Omental fat pad (tissue), 4 donors: ENCODE measurements around the gene SERPINH1. TPM values are rescaled to one million over a fixed set of nuclear protein-coding genes. Genes with fewer than 3 reads are reported as not detected.

ENCODE experiments used
- ATAC-seq: fragments of 150-250 bp; one replicate; pipeline ENCODE4 v1.9.1; 2016; ENCODE audit warnings: mild to moderate bottlenecking, moderate library complexity; ENCODE audit not compliant: low FRiP score
- DNase-seq: peaks from one replicate; pipeline ENCODE4 v3.0.0-alpha.2; 2019; ENCODE audit warnings: low spot score
- total RNA-seq, 4 donors: library from RNA; depleted of rRNA; stranded (reverse); fragments of >200 nt; gene quantifications; one replicate each; pipeline ENCODE4 v1.1.0, GENCODE V29; 2016
- TF ChIP-seq, protein P1 (sequence below), 3 donors: fragments of 450-650 bp; IDR thresholded peaks; one replicate each; pipeline ENCODE4 v1.5.1; 2016 to 2017; ENCODE audit warnings: antibody characterized with exemption in 3 of 3, mild to moderate bottlenecking in 3 of 3, moderate library complexity in 2 of 3

SERPINH1 gene
- total RNA-seq, 4 donors from 2014 or later = 307 to 804 (median 482) TPM

DNA sequence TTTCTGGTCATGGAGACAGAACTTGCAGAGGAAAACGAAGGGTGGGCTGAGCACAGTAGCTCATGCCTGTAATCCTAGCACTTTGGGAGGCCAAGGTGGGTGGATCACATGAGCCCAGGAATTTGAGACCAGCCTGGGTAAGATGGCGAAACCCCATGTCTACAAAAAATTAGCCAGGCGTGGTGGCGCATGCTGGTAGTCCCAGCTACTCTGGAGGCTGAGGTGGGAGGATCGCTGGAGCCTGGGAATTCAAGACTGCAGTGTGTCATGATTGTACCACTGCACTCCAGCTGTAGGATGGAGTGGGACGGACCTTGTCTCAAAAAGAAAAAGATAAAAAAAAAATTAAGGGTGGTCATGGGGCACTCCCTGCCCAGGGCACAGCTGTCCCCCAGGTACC, 5.9 kb downstream of the SERPINH1 start:
- TF ChIP-seq, protein P1, sequence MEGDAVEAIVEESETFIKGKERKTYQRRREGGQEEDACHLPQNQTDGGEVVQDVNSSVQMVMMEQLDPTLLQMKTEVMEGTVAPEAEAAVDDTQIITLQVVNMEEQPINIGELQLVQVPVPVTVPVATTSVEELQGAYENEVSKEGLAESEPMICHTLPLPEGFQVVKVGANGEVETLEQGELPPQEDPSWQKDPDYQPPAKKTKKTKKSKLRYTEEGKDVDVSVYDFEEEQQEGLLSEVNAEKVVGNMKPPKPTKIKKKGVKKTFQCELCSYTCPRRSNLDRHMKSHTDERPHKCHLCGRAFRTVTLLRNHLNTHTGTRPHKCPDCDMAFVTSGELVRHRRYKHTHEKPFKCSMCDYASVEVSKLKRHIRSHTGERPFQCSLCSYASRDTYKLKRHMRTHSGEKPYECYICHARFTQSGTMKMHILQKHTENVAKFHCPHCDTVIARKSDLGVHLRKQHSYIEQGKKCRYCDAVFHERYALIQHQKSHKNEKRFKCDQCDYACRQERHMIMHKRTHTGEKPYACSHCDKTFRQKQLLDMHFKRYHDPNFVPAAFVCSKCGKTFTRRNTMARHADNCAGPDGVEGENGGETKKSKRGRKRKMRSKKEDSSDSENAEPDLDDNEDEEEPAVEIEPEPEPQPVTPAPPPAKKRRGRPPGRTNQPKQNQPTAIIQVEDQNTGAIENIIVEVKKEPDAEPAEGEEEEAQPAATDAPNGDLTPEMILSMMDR (IDR thresholded peaks at IDR 0.05) = no peak
- DNase-seq (no peak), ATAC-seq (no peak)

DNA sequence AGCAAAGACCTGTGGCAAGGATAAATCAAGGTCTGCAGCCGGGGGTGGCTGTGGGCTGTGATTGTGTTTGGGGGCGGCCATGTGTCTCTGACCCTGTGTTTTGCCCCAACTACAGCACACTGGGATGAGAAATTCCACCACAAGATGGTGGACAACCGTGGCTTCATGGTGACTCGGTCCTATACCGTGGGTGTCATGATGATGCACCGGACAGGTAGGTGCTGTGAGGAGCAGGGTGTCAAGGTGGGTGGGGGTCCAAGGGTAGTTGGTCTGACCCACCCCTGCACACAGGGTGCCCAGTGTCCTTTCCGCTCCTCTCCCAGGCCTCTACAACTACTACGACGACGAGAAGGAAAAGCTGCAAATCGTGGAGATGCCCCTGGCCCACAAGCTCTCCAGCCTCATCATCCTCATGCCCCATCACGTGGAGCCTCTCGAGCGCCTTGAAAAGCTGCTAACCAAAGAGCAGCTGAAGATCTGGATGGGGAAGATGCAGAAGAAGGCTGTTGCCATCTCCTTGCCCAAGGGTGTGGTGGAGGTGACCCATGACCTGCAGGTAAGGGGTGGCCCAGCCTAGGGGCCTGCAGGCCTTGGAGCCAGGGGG, 6.7 kb downstream of the SERPINH1 start:
- TF ChIP-seq, protein P1 (IDR thresholded peaks at IDR 0.05) = no peak
- DNase-seq (no peak), ATAC-seq (no peak)

DNA sequence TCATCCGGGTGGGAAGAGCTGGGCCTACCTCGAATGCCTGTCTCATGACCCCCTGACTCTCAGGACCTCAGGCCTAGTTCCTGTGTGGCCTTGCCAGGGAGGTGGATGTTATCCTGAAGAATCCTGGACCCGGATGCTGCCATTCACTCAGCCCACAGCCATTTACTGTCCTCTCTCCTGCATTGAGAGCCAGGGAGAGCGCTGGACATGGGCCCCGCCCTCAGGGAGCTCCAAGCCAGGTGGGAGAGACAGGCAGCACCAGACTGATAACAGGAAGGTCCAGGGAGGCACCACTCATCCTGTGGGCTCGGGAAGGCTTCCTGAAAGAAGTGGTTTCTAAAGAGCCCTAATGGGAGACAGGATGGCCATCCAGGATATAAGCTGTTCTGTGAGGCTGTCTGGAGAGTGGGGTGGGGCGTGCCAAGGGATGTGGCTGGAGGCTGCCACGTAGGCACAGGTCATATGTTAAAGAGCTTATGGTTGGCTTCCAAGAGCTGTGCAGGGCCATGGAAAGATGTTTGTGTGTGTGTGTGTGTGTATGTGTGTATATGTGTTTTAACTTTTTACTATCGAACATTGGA, 8.6 kb downstream of the SERPINH1 start:
- DNase-seq (no peak), ATAC-seq (no peak)

DNA sequence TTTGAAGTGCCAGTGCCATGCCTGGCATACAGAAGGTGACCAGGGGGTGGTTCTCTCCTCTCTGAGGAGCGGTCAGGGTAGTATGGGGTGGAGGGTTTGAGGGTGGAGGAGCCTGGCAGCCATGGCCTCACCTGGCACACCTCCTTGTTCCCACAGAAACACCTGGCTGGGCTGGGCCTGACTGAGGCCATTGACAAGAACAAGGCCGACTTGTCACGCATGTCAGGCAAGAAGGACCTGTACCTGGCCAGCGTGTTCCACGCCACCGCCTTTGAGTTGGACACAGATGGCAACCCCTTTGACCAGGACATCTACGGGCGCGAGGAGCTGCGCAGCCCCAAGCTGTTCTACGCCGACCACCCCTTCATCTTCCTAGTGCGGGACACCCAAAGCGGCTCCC, 9.6 kb downstream of the SERPINH1 start:
- DNase-seq (no peak), ATAC-seq (no peak)
- TF ChIP-seq, protein P1 (IDR thresholded peaks at IDR 0.05) = no peak

More for the DNA sequence above, 8.6 kb downstream of the SERPINH1 start:
- TF ChIP-seq, protein P1 (IDR thresholded peaks at IDR 0.05) = no peak

DNA sequence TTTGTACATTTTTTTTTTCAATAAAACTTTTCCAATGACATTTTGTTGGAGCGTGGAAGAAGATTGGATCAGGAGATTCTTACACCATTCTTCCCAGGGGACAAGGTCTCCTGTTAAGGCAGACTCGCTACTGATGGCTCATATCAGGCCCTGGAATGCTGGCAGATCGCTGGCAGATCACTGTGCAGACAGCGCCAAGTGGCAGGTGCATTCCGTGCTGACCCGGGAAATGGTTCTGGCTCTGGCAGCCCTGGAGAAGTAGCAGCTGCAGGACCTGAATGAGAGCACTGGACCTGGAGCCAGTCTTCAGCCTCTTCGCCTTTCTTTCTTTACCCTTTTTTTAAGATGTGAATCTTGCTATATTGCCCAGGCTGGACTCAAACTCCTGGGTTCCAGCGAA, 10.7 kb downstream of the SERPINH1 start:
- DNase-seq (no peak), ATAC-seq (no peak)
- TF ChIP-seq, protein P1 (IDR thresholded peaks at IDR 0.05) = no peak

DNA sequence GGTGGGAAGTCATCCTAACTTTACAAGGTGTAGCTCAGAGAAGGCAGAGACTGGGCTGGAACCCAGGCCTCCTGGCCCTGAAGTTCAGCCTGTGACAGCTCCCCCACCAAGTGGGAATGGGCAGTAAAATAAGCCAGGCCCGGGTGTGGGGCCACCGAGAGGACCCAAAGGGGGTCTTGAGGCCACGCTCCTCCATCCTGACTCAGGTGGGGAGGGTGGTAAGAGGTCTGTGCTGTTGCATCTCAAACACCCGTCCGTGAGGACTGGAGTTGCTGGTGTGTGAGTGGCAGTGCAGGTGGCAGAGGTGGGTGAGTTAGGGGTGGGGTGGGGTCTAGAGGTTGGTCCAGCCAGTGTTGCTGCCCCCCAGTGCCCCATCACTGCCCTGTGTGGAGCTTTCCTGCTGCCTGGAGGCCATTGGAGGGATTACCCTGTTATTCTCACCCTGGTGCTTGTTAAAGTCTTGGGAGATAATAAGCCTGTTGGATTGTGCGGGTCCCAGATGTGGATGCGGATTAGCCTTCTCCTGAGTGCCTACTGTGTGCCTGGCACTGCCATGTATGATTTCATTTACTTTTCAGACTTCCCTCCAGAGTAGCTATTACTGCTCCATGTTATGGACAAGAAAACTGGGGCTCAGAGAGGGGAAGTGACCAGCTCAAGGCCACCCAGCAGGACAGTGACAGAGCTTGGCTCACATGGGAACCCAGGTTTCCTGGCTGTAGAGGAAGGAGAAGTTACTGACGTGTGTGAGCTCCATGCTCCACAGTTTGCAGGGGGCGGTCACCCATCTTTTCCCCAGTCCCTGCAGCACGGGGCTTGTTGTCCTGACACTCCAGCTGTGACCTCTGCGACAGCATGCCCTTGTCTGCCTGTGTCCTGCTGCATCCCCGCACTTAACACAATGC, 12.9 kb downstream of the SERPINH1 start:
- ATAC-seq = no peak
- DNase-seq = no peak
- TF ChIP-seq, protein P1 (IDR thresholded peaks at IDR 0.05) = no peak
